Muscle of back (tissue), 11 donors: ENCODE measurements around the gene IYD. TPM values are rescaled to one million over a fixed set of nuclear protein-coding genes. Genes with fewer than 3 reads are reported as not detected.
"Not testable (repeated sequence)": the region's sequence is repeated elsewhere in the genome, so short reads cannot be mapped to it uniquely, and the experiment has no call there.

ENCODE experiments used
- DNase-seq, 3 donors: peaks; one replicate each; pipeline versions ENCODE4 v3.0.0 to v3.0.0-alpha.2; 2013
- polyA plus RNA-seq, 10 donors: library from polyadenylated mRNA; unstranded; fragments of 120-200 nt; gene quantifications; one replicate each; pipeline ENCODE4 v1.2.1, GENCODE V29; 2013; ENCODE audit not compliant: insufficient read length in 10 of 10

Gene IYD
- polyA plus RNA-seq, 10 donors: 0.01 TPM; not detected in 9

- no peak for DNase-seq
Measured at GRCh38 chr6:150427037-150427602, 58.3 kb downstream of the IYD start.

DNA sequence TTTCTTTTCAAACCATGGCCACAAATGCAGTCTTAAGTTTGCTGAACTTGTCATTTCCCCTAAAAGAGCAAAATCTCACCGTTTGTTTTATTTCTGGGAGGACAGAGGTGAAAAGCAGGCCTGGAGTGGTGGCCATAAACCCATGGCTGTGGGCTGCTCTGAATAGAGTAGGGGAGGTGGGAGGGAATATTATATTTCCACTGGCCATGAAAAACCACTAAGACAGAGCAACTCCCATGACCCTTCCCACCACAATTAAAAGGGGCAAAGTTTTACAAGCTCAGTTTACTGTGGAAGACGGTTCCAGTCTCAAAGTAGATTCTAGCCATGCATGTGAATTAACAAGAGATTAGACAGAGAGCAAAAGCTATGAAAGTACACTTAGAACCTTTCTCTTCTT, 59.0 kb downstream of the IYD start:
- no peak for DNase-seq

DNA sequence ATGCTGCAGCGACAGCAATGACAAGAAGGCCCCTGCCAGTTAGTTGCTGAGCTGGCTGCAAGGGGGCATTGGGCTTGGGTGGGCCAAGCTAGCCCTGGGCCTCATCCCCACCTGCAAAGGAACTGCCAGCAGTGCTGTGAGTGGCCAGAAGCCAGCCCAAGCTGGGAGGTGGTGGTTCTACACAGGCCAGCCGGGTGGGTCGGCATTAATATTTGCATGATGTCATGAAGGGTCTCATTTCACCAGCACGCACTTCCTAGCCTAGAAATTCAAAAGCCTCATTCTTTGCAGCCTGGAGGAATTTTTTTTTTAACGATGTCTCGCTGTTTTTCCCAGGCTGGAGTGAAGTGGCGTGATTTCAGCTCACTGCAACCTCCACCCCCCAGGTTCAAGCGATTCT, 62.0 kb downstream of the IYD start:
- peak in 1 of 3 donors; percentile 47 for DNase-seq

GRCh38 chr6:150435360-150435759, 66.5 kb downstream of the IYD start:
- no peak for DNase-seq

GRCh38 chr6:150435832-150436231, 67.0 kb downstream of the IYD start:
- DNase-seq: no peak

DNA sequence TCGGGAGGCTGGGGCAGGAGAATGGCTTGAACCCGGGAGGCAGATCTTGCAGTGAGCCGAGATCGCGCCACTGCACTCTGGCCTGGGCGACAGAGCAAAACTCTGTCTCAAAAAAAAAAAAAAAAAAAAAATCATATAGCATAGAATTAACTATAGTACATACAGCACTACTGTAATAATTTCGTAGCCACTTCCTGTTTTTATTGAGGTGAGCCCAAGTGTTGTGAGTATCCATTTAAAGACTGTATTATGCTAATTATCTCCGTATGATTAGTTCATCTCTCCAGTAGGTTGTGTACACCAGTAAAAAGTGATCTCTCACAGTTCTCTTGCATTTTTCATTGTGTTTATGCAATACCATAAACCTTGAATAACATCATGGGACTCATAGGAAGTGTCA, 70.6 kb downstream of the IYD start:
- DNase-seq: no peak

GRCh38 chr6:150443621-150444020, 74.8 kb downstream of the IYD start:
- no peak for DNase-seq

DNA sequence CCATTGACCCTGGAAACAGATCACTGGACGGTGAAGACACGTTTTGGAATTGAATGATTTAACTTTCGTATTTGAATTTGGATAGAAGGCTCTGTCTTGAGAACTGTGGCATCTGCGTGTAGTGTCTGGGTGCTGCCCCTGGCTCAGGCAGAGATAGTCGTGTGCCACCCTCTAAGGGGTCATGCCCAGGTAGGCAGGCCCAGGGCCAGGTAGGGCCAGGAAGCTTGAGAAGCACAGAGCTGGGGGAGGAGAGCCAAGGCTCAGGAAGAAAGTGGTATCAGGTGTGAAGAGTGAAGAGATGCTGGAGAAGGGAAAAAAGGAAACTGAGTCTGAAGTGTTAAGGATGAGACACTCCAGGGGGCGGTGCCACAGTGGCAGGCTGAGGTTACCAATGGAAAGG, 75.5 kb downstream of the IYD start:
- DNase-seq: no peak

- no peak for DNase-seq
Measured at GRCh38 chr6:150445486-150445885, 76.7 kb downstream of the IYD start.

DNA sequence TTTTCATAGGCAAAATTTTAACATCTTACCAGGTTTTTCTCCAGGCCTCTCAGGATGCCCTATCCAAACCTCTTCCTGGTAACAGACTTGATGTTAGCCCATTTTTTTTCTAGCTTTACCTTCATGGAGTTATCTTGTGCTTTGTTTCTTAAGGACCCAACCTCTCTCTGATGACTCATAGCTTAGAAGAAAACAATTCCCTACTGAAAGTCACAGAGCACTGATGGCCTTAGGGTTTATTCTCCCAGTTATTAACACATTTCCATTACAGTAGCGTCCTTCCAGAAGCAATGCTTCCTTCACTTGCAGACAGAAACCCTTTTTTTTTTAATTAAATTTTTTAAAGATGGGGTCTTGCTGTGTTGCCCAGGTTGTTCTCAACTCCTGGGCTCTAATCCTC, 79.4 kb downstream of the IYD start:
- no peak for DNase-seq

DNA sequence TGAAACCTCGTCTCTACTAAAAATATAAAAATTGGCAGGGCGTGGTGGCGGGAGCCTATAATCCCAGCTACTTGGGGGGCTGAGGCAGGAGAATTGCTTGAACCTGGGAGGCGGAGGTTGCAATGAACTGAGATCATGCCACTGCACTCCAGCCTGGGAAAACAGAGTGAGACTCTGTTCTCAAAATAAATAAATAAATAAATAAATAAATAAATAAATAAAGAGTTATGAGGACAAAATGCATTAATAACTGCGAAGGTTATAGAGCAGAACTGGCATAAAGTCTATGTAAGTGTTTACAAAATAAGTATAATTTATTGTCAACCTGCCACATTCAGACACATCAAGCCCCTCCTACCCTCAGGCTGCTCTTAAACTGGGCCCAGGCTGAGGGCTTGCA, 80.2 kb downstream of the IYD start:
- not testable (repeated sequence) for DNase-seq

DNA sequence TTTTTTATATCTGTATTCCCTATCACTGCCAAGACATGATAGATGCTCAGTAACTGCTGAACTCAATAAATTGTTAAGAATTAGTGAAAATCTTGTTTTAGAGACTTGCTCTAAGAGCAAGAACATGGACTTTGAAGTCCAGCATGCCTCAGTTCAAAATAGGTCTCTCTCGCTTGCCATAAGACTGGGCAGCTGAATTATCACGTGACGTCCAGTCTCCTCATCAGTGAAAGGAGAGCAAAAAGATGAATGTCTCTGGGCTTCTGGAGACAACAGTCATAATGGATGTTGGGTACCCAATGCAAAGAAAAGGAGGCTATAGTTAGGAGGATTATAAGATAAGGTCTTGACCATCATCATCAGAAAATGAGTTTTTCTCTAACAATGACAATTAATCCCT, 82.1 kb downstream of the IYD start:
- DNase-seq: no peak

DNA sequence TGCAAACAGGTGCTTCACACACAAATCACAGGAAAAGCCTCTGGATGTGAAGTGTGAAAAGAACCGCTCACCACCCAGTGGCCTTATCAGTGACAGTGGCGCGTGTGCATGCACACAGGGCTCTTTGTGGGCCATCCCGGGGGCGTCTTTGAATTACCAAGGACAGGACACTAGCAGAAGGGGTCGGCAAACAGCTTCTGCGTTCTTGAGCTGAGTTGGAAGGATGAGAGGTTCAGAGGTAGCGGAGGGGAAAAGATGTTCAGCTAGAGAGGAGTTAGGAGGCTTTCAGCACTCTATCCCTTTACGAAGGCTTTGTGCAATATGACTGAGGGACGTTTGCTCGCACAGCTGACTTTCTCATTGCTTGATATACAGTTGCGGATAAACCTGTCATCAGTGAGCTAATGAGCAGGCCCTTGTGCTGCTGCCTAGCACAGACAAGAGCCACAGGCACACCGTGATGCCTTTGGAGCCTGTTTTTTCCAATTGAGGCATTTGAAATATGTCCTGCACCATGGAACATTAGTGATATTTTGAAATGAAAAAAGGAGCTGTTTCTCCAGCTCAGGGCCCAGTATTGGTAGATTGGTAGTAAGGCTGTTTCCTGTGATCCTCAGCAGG, 83.1 kb downstream of the IYD start:
- DNase-seq: no peak

DNA sequence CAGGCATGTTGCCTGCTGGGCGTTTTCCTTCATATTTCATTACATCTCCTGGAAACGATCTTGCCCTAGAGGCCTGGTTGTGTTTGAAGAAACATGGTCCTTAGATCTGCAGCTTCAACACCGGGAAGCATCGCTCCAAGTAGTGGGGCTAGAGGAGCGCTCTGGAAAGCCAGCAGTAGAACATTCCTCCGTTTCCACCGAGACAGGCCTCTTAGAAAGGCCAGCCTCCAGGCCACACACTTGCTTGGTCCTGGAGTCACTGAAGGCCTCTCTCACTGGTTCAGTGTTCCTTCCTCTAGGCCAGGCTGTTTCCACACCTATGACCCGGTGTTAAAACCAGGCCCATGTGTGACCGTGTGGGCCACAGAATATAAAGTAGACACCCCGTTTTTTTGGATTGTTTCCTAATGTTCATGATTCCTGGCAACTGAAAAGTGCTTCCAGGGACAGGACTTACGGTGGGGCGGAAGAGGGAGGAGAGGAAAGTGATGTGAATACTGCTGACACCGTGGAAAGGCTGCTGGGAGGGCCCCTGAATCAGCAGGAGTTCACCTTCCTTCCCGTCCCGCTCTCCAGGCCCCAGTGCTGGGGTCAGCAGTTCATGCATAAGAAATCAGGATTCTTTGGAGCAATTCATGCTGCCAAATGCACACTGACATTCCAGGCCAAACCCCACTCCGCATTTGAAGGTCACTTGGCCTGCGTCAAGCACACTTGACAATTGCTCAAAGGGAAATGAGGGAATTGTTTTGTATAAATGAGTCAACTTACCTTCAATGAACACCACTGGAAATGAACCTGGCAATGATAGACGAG, 83.8 kb downstream of the IYD start:
- DNase-seq: peak in 2 of 3 donors; percentile 74 to 81

- DNase-seq: no peak
Measured at GRCh38 chr6:150453357-150453756, 84.5 kb downstream of the IYD start.

Other genes with a start within 250 kb of the IYD start
- 10 to 100 TPM; 23.2 to 61.4 (median 39.5) TPM for gene PPP1R14C, start 226.0 kb upstream of the IYD start, polyA plus RNA-seq
- 10 to 100 TPM; 12.3 to 25.0 (median 16.6) TPM for gene PLEKHG1, start 230.9 kb downstream of the IYD start, polyA plus RNA-seq